ENCODE results near the gene RPLP2. TPM values are rescaled to one million over a fixed set of nuclear protein-coding genes. Genes with fewer than 3 reads are reported as not detected.

RPLP2 gene
- total RNA-seq, 1 experiment from 2014 or later = 794 TPM

- H3K4me3 ChIP-seq (ENCODE audit: insufficient read depth, low read depth, low read length) = no peak overlapping the region
- H3K27me3 ChIP-seq (ENCODE audit: control insufficient read depth, insufficient read depth, low read length) = no peaks in the 10 kb centered on the region; the same call in 1 of the 2 replicates
- H3K36me3 ChIP-seq (replicated peaks; ENCODE audit: control insufficient read depth, insufficient read depth, low read length) = no peaks in the 10 kb centered on the region; the same call in none of the 2 replicates
- DNase-seq = no peak
These were observed 29.7 kb upstream of the RPLP2 start for GRCh38 chr11:779955-780532.

GRCh38 chr11:782264-783174 lies 27.2 kb upstream of the RPLP2 start:
- Histone ChIP-seq H3K4me3 (ENCODE audit: insufficient read depth, low read depth, low read length) (no peak overlapping the region), H3K36me3 (replicated peaks; ENCODE audit: control insufficient read depth, insufficient read depth, low read length) (no peaks in the 10 kb centered on the region; the same call in none of the 2 replicates), H3K27me3 (ENCODE audit: control insufficient read depth, insufficient read depth, low read length) (no peaks in the 10 kb centered on the region; the same call in 1 of the 2 replicates)
- DNase-seq = no peak

GRCh38 chr11:783581-784015 lies 26.2 kb upstream of the RPLP2 start:
- peak; percentile 97 for DNase-seq
- H3K4me3 ChIP-seq (ENCODE audit: insufficient read depth, low read depth, low read length) = no peak overlapping the region
- no peaks in the 10 kb centered on the region; the same call in none of the 2 replicates for H3K36me3 ChIP-seq (replicated peaks; ENCODE audit: control insufficient read depth, insufficient read depth, low read length)
- no peaks in the 10 kb centered on the region; the same call in 1 of the 2 replicates for H3K27me3 ChIP-seq (ENCODE audit: control insufficient read depth, insufficient read depth, low read length)

- no peak for DNase-seq
- no peak overlapping the region for H3K4me3 ChIP-seq (ENCODE audit: insufficient read depth, low read depth, low read length)
- no peaks in the 10 kb centered on the region; the same call in 1 of the 2 replicates for H3K27me3 ChIP-seq (ENCODE audit: control insufficient read depth, insufficient read depth, low read length)
- no peaks in the 10 kb centered on the region; the same call in 1 of the 2 replicates for H3K36me3 ChIP-seq (replicated peaks; ENCODE audit: control insufficient read depth, insufficient read depth, low read length)
These were observed 23.3 kb upstream of the RPLP2 start for GRCh38 chr11:786235-787083.

GRCh38 chr11:787084-787675 lies 22.6 kb upstream of the RPLP2 start:
- Histone ChIP-seq H3K27me3 (ENCODE audit: control insufficient read depth, insufficient read depth, low read length) (no peaks in the 10 kb centered on the region; the same call in 1 of the 2 replicates), H3K4me3 (ENCODE audit: insufficient read depth, low read depth, low read length) (no peak overlapping the region), H3K36me3 (replicated peaks; ENCODE audit: control insufficient read depth, insufficient read depth, low read length) (no peaks in the 10 kb centered on the region; the same call in 1 of the 2 replicates)
- no peak for DNase-seq

- DNase-seq = no peak
- Histone ChIP-seq H3K36me3 (replicated peaks; ENCODE audit: control insufficient read depth, insufficient read depth, low read length) (no peaks in the 10 kb centered on the region; the same call in 1 of the 2 replicates), H3K4me3 (ENCODE audit: insufficient read depth, low read depth, low read length) (no peak overlapping the region), H3K27me3 (ENCODE audit: control insufficient read depth, insufficient read depth, low read length) (no peaks in the 10 kb centered on the region)
These were observed 21.6 kb upstream of the RPLP2 start for GRCh38 chr11:788009-788640.

GRCh38 chr11:788953-789940 lies 20.5 kb upstream of the RPLP2 start:
- Histone ChIP-seq H3K27me3 (ENCODE audit: control insufficient read depth, insufficient read depth, low read length) (no peaks in the 10 kb centered on the region), H3K36me3 (replicated peaks; ENCODE audit: control insufficient read depth, insufficient read depth, low read length) (no peaks in the 10 kb centered on the region; the same call in none of the 2 replicates), H3K4me3 (ENCODE audit: insufficient read depth, low read depth, low read length) (no peak overlapping the region)
- DNase-seq = no peak

- Histone ChIP-seq H3K27me3 (ENCODE audit: control insufficient read depth, insufficient read depth, low read length) (no peaks in the 10 kb centered on the region), H3K4me3 (ENCODE audit: insufficient read depth, low read depth, low read length) (peak within 1 kb of the TSS; percentile 10; the same call in 1 of the 2 replicates), H3K36me3 (replicated peaks; ENCODE audit: control insufficient read depth, insufficient read depth, low read length) (no peaks in the 10 kb centered on the region; the same call in none of the 2 replicates)
- DNase-seq = peak; percentile 94
These were observed 19.8 kb upstream of the RPLP2 start, which contains the start of gene CEND1 for GRCh38 chr11:789943-790342. Gene CEND1 (minus strand): TSS chr11:790090. CDS start chr11:788576, 1,514 bp downstream.

GRCh38 chr11:790721-791564 lies 18.8 kb upstream of the RPLP2 start:
- Histone ChIP-seq H3K27me3 (ENCODE audit: control insufficient read depth, insufficient read depth, low read length) (no peaks in the 10 kb centered on the region), H3K36me3 (replicated peaks; ENCODE audit: control insufficient read depth, insufficient read depth, low read length) (no peaks in the 10 kb centered on the region; the same call in none of the 2 replicates), H3K4me3 (ENCODE audit: insufficient read depth, low read depth, low read length) (no peak overlapping the region)
- DNase-seq = peak; percentile 94

GRCh38 chr11:791658-792534 lies 17.9 kb upstream of the RPLP2 start:
- no peaks in the 10 kb centered on the region for H3K27me3 ChIP-seq (ENCODE audit: control insufficient read depth, insufficient read depth, low read length)
- H3K36me3 ChIP-seq (replicated peaks; ENCODE audit: control insufficient read depth, insufficient read depth, low read length) = no peaks in the 10 kb centered on the region; the same call in none of the 2 replicates
- H3K4me3 ChIP-seq (ENCODE audit: insufficient read depth, low read depth, low read length) = no peak overlapping the region
- DNase-seq = no peak

GRCh38 chr11:792535-792821 lies 17.3 kb upstream of the RPLP2 start:
- no peak overlapping the region for H3K4me3 ChIP-seq (ENCODE audit: insufficient read depth, low read depth, low read length)
- no peaks in the 10 kb centered on the region; the same call in none of the 2 replicates for H3K36me3 ChIP-seq (replicated peaks; ENCODE audit: control insufficient read depth, insufficient read depth, low read length)
- no peak for DNase-seq
- H3K27me3 ChIP-seq (ENCODE audit: control insufficient read depth, insufficient read depth, low read length) = no peaks in the 10 kb centered on the region
